ENCODE measurements around the gene ARPC1B.
A peak's percentile ranks its signal among the peaks of the same experiment; 100 is the strongest.
"Not testable (repeated sequence)": the region's sequence is repeated elsewhere in the genome, so short reads cannot be mapped to it uniquely, and the experiment has no call there.

Gene ARPC1B

GRCh38 chr7:99415513-99416127 lies 41.1 kb downstream of the ARPC1B start:
- not testable (repeated sequence) for ATAC-seq

GRCh38 chr7:99418260-99418659 lies 43.7 kb downstream of the ARPC1B start:
- no peak for ATAC-seq

GRCh38 chr7:99419323-99420021 lies 44.9 kb downstream of the ARPC1B start:
- no peak for ATAC-seq

GRCh38 chr7:99420213-99420612 lies 45.7 kb downstream of the ARPC1B start:
- ATAC-seq, result no peak

GRCh38 chr7:99420986-99421385 lies 46.5 kb downstream of the ARPC1B start:
- no peak for ATAC-seq

GRCh38 chr7:99422186-99422585 lies 47.7 kb downstream of the ARPC1B start:
- ATAC-seq, result no peak

- no peak for ATAC-seq
These were observed 48.1 kb downstream of the ARPC1B start for GRCh38 chr7:99422625-99423024.

- ATAC-seq, result no peak
These were observed 50.6 kb downstream of the ARPC1B start for GRCh38 chr7:99424932-99425730.

- no peak for ATAC-seq
These were observed 54.5 kb downstream of the ARPC1B start for GRCh38 chr7:99428972-99429566.

- no peak for ATAC-seq
These were observed 55.2 kb downstream of the ARPC1B start for GRCh38 chr7:99429756-99430155.

GRCh38 chr7:99431756-99432540 lies 57.4 kb downstream of the ARPC1B start:
- not testable (repeated sequence) for ATAC-seq

- no peak for ATAC-seq
These were observed 58.6 kb downstream of the ARPC1B start for GRCh38 chr7:99433158-99433557.

- no peak for ATAC-seq
These were observed 63.5 kb downstream of the ARPC1B start for GRCh38 chr7:99437946-99438572.

GRCh38 chr7:99438573-99439480 lies 64.3 kb downstream of the ARPC1B start, which contains the start of the genes CPSF4 and PTCD1:
CPSF4 (plus strand) TSS chr7:99438943; CDS start chr7:99439083, 140 bp downstream.
PTCD1 (minus strand) TSS chr7:99438798; CDS start chr7:99435242, 3,556 bp downstream.
- peak; percentile 96 for ATAC-seq

GRCh38 chr7:99440195-99440594 lies 65.7 kb downstream of the ARPC1B start:
- no peak for ATAC-seq
